A549 (cell line): ENCODE measurements around the gene PPP2R2D. TPM values are rescaled to one million over a fixed set of nuclear protein-coding genes. Genes with fewer than 3 reads are reported as not detected.

Experiments
- ATAC-seq, 2 experiments: fragments of 200-7000 bp in 1 of 2; fragments of >200 bp in 1 of 2; cut with Nextera tagmentation in 1 of 2; cut with Tn5 transposase in 1 of 2; 3 replicates each; pipeline versions ENCODE4 v1.8.0 to v1.9.1; 2018 to 2020; ENCODE audit warnings: mild to moderate bottlenecking in 1 of 2, moderate library complexity in 1 of 2
- CTCF ChIA-PET: fragments of 300-600 bp; sonication (Branson Sonifier 250); formaldehyde crosslinking; extraction: SDS; loops from one replicate; lab custom pipeline; 2021; ENCODE audit warnings: antibody characterized with exemption, inconsistent platforms; lab: Yijun Ruan, JAX
- POLR2A ChIA-PET: fragments of 350-600 bp; formaldehyde crosslinking; extraction: SDS; loops from one replicate; lab custom pipeline; 2021; ENCODE audit warnings: antibody characterized with exemption, inconsistent platforms; lab: Yijun Ruan, JAX
- DNase-seq, 2 experiments: peaks; one replicate each; pipeline versions ENCODE4 v3.0.0 to v3.0.0-alpha.2; 2011 to 2016; ENCODE audit warnings: low read depth in 1 of 2, low spot score in 1 of 2
- FAIRE-seq: peaks from 2 replicates; lab custom pipeline; 2011; peaks lifted over from hg19 to GRCh38; lab: Jason Lieb, UNC
- H3K27ac ChIP-seq, 2 experiments: fragments of >200 bp; sonication (Bioruptor Twin); formaldehyde crosslinking; 3 replicates each; pipeline ENCODE4 v1.5.1; 2016 to 2017
- H3K4me1 ChIP-seq: fragments of >200 bp; sonication (Bioruptor Twin); formaldehyde crosslinking; 3 replicates; pipeline ENCODE4 v1.6.1; 2016
- H3K4me2 ChIP-seq: fragments of >200 bp; sonication (Bioruptor Twin); formaldehyde crosslinking; 3 replicates; pipeline ENCODE4 v1.6.1; 2016
- H3K4me3 ChIP-seq: fragments of >200 bp; sonication (Bioruptor Twin); formaldehyde crosslinking; 3 replicates; pipeline ENCODE4 v1.5.1; 2016
- H3K9me3 ChIP-seq: fragments of >200 bp; sonication (Bioruptor Twin); formaldehyde crosslinking; 3 replicates; pipeline ENCODE4 v1.6.1; 2016
- BHLHE40 ChIP-seq: IDR thresholded peaks from 2 replicates; pipeline ENCODE4 v1.6.1; 2012; ENCODE audit warnings: low read depth, low read length, inconsistent platforms
- CHD4 ChIP-seq: fragments of 200-600 bp; sonication (generic); IDR thresholded peaks from 2 replicates; pipeline ENCODE4 v1.6.1; 2016; ENCODE audit warnings: antibody characterized with exemption, mild to moderate bottlenecking, borderline replicate concordance
- EHF ChIP-seq: fragments of 250-450 bp; sonication (Bioruptor Pico); IDR thresholded peaks from 2 replicates; pipeline ENCODE4 v1.5.0; 2020; ENCODE audit warnings: mild to moderate bottlenecking
- EHMT2 ChIP-seq: fragments of 200-600 bp; sonication (generic); IDR thresholded peaks from 2 replicates; pipeline ENCODE4 v1.6.1; 2016; ENCODE audit warnings: antibody characterized with exemption, low read depth, mild to moderate bottlenecking, moderate library complexity
- ESRRA ChIP-seq: fragments of 150-350 bp; IDR thresholded peaks from 2 replicates; pipeline ENCODE4 v1.6.1; 2014; ENCODE audit warnings: mild to moderate bottlenecking, low read length, borderline replicate concordance
- FOSB ChIP-seq: fragments of 250-450 bp; sonication (Bioruptor Pico); IDR thresholded peaks from 2 replicates; pipeline ENCODE4 v1.5.0; 2020; ENCODE audit warnings: mild to moderate bottlenecking, moderate library complexity
- FOXS1 ChIP-seq: fragments of 250-450 bp; sonication (Bioruptor Pico); IDR thresholded peaks from 2 replicates; pipeline ENCODE4 v1.5.0; 2020; ENCODE audit warnings: mild to moderate bottlenecking, moderate library complexity
- HEYL ChIP-seq: fragments of 250-450 bp; sonication (Bioruptor Pico); IDR thresholded peaks from 2 replicates; pipeline ENCODE4 v1.8.0; 2021; ENCODE audit warnings: mild to moderate bottlenecking, moderate library complexity
- HOXB13 ChIP-seq: fragments of 250-450 bp; sonication (Bioruptor Pico); IDR thresholded peaks from 2 replicates; pipeline ENCODE4 v1.5.0; 2020; ENCODE audit warnings: low read depth, mild to moderate bottlenecking, moderate library complexity
- MAZ ChIP-seq: fragments of 150-350 bp; IDR thresholded peaks from 2 replicates; pipeline ENCODE4 v1.6.1; 2014; ENCODE audit warnings: antibody characterized with exemption, low read depth, low read length, borderline replicate concordance
- PBX3 ChIP-seq: IDR thresholded peaks from 2 replicates; pipeline ENCODE4 v1.6.1; 2012
- POLR2A ChIP-seq: IDR thresholded peaks from 2 replicates; pipeline ENCODE4 v1.6.1; 2012; ENCODE audit warnings: mild to moderate bottlenecking, low read length
- RAD21 ChIP-seq, 2 experiments: fragments of >200 bp in 1 of 2; sonication (Bioruptor Twin) in 1 of 2; formaldehyde crosslinking in 1 of 2; IDR thresholded peaks in 1 of 2; conservative IDR thresholded peaks in 1 of 2; 2 replicates in 1 of 2; 3 replicates in 1 of 2; pipeline ENCODE4 v1.6.1; 2012 to 2018; ENCODE audit warnings: inconsistent platforms in 1 of 2
- SMC3 ChIP-seq: fragments of >200 bp; sonication (Bioruptor Twin); formaldehyde crosslinking; IDR thresholded peaks from 3 replicates; pipeline ENCODE4 v1.6.1; 2018; ENCODE audit warnings: inconsistent platforms
- USF2 ChIP-seq: fragments of 450-650 bp; IDR thresholded peaks from 2 replicates; pipeline ENCODE4 v1.6.1; 2014; ENCODE audit warnings: antibody characterized with exemption
- ZFP36 ChIP-seq: fragments of 450-650 bp; IDR thresholded peaks from 2 replicates; pipeline ENCODE4 v1.6.1; 2014; ENCODE audit warnings: borderline replicate concordance; ENCODE audit not compliant: partially characterized antibody
- WGBS: methylation state at CpG from one replicate; pipeline ENCODE4 v1.1.6; 2017; ENCODE audit errors: missing lambda C conversion rate; 5-methylcytosine and 5-hydroxymethylcytosine counted together
- polyA plus RNA-seq, 4 experiments: library from polyadenylated mRNA; depleted of rRNA in 3 of 4; stranded (reverse); fragments of >200 nt; fragmentation: RNase III in 1 of 4; extraction: RNeasy Plus Mini Kit Qiagen cat#74134 plus additional on column Dnase treatment in 1 of 4; gene quantifications; 2 replicates in 3 of 4; 3 replicates in 1 of 4; pipeline ENCODE4 v1.2.3, GENCODE V29; 2011 to 2017
- TF ChIP-seq, protein P1 (sequence below): fragments of >200 bp; sonication (Bioruptor Twin); formaldehyde crosslinking; IDR thresholded peaks from 3 replicates; pipeline ENCODE4 v1.5.1; 2016
- TF ChIP-seq, protein P2 (sequence below): IDR thresholded peaks from 2 replicates; pipeline ENCODE4 v1.6.1; 2012; ENCODE audit warnings: low read depth, borderline replicate concordance
- TF ChIP-seq, protein P3 (sequence below): fragments of 250-450 bp; sonication (Bioruptor Pico); IDR thresholded peaks from 2 replicates; pipeline ENCODE4 v1.5.0; 2021; ENCODE audit warnings: mild to moderate bottlenecking, moderate library complexity, borderline replicate concordance
- TF ChIP-seq, protein P4 (sequence below): fragments of >200 bp; sonication (Bioruptor Twin); formaldehyde crosslinking; IDR thresholded peaks from 2 replicates; pipeline ENCODE4 v1.6.1; 2016

PPP2R2D gene
- polyA plus RNA-seq, 2 of the 4 experiments (the other 2 are of a cell fraction), result 23.9 to 36.0 TPM

DNA sequence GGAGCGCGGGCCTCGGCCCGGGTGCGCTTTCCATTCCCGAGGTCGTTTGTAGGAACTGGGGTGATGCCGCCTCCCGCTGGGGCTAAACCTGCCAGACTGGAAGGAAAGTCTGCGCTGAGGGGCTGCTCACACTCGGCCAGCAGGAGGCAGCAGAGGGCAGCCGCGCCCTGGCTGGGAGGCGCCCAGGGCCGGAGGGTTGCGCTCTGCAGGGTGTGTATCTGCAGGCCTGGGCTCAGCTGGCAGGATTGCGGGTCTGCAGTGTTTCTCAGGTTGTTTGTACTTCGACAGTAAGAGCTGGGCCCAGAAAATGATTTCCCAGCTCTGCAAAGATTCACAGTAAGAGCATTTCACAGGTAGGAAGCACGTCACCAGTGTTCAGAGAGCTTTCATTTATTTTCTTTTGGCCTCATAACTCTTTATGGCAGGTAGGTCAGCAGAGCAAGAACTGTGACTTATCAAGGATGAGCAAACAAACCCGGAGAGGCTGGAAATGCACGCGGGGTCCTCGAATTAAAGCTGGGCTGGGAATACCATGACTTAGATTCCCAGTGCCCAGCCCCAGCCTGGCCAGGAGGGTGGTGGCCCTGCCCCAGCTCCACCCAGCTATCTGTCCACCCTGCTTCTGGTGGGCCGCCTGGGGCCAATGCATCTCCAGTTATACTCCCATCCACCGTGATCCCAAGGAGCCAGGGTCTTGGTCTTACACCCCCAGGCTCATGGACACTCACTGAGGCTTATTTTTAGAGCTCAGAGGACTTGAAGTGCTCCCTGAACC, 15.2 kb upstream of the PPP2R2D start:
- 17% methylated on average over 13 of the region's 25 CpGs for WGBS
- Histone ChIP-seq H3K4me2 (peak overlapping the region; percentile 53), H3K9me3 (no peaks in the 10 kb centered on the region), H3K27ac (no peak overlapping the region), H3K4me3 (no peak overlapping the region), H3K4me1 (peaks cover 5% of the 10 kb centered on the region; the same call in 1 of the 3 replicates)
- CTCF ChIA-PET, result interaction anchor here (0.6 to 5.3 kb wide), 34 partner anchors 11 to 694 kb away, joined by 3 to 63 read pairs (median 4); partner anchors contain the start of genes JAKMIP3 and PPP2R2D
- DNase-seq, result peak; percentile 76 to 84
- TF ChIP-seq, protein P1, sequence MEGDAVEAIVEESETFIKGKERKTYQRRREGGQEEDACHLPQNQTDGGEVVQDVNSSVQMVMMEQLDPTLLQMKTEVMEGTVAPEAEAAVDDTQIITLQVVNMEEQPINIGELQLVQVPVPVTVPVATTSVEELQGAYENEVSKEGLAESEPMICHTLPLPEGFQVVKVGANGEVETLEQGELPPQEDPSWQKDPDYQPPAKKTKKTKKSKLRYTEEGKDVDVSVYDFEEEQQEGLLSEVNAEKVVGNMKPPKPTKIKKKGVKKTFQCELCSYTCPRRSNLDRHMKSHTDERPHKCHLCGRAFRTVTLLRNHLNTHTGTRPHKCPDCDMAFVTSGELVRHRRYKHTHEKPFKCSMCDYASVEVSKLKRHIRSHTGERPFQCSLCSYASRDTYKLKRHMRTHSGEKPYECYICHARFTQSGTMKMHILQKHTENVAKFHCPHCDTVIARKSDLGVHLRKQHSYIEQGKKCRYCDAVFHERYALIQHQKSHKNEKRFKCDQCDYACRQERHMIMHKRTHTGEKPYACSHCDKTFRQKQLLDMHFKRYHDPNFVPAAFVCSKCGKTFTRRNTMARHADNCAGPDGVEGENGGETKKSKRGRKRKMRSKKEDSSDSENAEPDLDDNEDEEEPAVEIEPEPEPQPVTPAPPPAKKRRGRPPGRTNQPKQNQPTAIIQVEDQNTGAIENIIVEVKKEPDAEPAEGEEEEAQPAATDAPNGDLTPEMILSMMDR, result peak; percentile 94
- TF ChIP-seq, protein P2, sequence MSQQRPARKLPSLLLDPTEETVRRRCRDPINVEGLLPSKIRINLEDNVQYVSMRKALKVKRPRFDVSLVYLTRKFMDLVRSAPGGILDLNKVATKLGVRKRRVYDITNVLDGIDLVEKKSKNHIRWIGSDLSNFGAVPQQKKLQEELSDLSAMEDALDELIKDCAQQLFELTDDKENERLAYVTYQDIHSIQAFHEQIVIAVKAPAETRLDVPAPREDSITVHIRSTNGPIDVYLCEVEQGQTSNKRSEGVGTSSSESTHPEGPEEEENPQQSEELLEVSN, result no peak
- TF ChIP-seq RAD21 (conservative IDR thresholded peaks at IDR 0.05 in 1 of 2, IDR thresholded peaks at IDR 0.05 in 1 of 2), result peak; percentile 88 to 89
- TF ChIP-seq SMC3, result peak; percentile 94
- POLR2A ChIA-PET, result interaction anchor here (1.2 kb wide), 1 partner anchor 16 kb away, joined by 4 read pairs; no protein-coding TSS in a partner anchor
- FAIRE-seq, result no peak
- ATAC-seq, result peak; percentile 91 to 99

- H3K4me2 ChIP-seq, result no peak overlapping the region
- POLR2A ChIA-PET, result interaction anchor here (1.2 kb wide), 1 partner anchor 15 kb away, joined by 4 read pairs; no protein-coding TSS in a partner anchor
- ATAC-seq (no peak), FAIRE-seq (no peak), DNase-seq (no peak)
- WGBS, result 91% methylated on average over 10 of the region's 10 CpGs
- no peak overlapping the region for H3K4me3 ChIP-seq
- H3K4me1 ChIP-seq, result peaks cover 11% of the 10 kb centered on the region; the same call in 1 of the 3 replicates
- TF ChIP-seq ESRRA, result no peak
- TF ChIP-seq HEYL (CRISPR knock-in tag), result no peak
- no peak for TF ChIP-seq PBX3
- TF ChIP-seq SMC3, result no peak
- TF ChIP-seq BHLHE40, result no peak
- TF ChIP-seq, protein P3, sequence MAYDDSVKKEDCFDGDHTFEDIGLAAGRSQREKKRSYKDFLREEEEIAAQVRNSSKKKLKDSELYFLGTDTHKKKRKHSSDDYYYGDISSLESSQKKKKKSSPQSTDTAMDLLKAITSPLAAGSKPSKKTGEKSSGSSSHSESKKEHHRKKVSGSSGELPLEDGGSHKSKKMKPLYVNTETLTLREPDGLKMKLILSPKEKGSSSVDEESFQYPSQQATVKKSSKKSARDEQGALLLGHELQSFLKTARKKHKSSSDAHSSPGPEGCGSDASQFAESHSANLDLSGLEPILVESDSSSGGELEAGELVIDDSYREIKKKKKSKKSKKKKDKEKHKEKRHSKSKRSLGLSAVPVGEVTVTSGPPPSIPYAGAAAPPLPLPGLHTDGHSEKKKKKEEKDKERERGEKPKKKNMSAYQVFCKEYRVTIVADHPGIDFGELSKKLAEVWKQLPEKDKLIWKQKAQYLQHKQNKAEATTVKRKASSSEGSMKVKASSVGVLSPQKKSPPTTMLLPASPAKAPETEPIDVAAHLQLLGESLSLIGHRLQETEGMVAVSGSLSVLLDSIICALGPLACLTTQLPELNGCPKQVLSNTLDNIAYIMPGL (CRISPR knock-in tag), result no peak
- no peak for TF ChIP-seq EHMT2
- TF ChIP-seq RAD21 (conservative IDR thresholded peaks at IDR 0.05 in 1 of 2, IDR thresholded peaks at IDR 0.05 in 1 of 2), result no peak
- no peak for TF ChIP-seq FOXS1
- TF ChIP-seq CHD4, result no peak
- TF ChIP-seq MAZ, result no peak
- no peak for TF ChIP-seq HOXB13 (CRISPR knock-in tag)
- TF ChIP-seq USF2, result no peak
- TF ChIP-seq, protein P4, sequence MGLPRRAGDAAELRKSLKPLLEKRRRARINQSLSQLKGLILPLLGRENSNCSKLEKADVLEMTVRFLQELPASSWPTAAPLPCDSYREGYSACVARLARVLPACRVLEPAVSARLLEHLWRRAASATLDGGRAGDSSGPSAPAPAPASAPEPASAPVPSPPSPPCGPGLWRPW, result no peak
- TF ChIP-seq FOSB (CRISPR knock-in tag), result no peak
- TF ChIP-seq EHF (CRISPR knock-in tag), result no peak
- TF ChIP-seq ZFP36, result no peak
- no peak for TF ChIP-seq POLR2A
- CTCF ChIA-PET, result interaction anchor here (0.7 to 5.3 kb wide), 25 partner anchors 11 to 262 kb away, joined by 3 to 63 read pairs (median 4); partner anchors contain the start of genes JAKMIP3 and PPP2R2D
- H3K9me3 ChIP-seq, result no peaks in the 10 kb centered on the region
- H3K27ac ChIP-seq, result no peak overlapping the region
Measured at GRCh38 chr10:131886237-131886636, 14.6 kb upstream of the PPP2R2D start.
